Measurements from ENCODE around the gene TMEM14C. TPM values are rescaled to one million over a fixed set of nuclear protein-coding genes. Genes with fewer than 3 reads are reported as not detected.

The TMEM14C gene
- total RNA-seq, 6 experiments from 2014 or later: 45.6 to 72.1 (median 54.0) TPM

DNA sequence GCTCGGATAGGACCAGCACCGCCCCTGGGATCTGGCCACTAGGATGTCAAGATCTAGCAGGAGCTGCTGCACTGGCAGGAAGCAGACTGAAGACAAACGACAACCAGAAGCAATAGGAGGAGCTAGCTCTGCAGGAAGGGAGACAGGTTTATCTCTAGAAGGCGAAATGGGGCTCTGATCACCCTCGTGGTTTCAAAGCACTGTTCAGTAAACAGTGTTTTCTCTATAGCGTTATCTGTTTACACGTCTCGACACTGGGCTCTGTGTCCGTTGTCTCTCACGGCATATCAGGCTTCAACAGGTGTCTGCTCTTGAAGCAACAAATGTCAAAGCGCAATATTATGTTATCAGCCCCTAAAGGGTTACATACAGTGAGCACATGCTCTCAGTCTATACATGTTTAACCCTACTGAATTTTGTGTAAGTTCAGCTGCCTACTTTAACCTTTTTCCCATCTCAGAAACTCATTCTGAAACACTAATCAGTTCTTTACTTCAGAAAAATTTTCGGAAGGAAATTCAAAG lies 48.6 kb downstream of the TMEM14C start:
- Histone ChIP-seq H3K4me3 (no peak overlapping the region), H3K27ac (no peak overlapping the region), H3K9me3 (no peaks in the 10 kb centered on the region), H3K36me3 (peaks cover 0 to 4% (median 0%) of the 10 kb centered on the region in 4 donors), H3K27me3 (no peaks in the 10 kb centered on the region), H3K4me1 (no peaks in the 10 kb centered on the region)
- peak in 1 of 4 donors; percentile 43 for ATAC-seq
- DNase-seq: no peak
- intact Hi-C loops (cut with DNase I): no loop called here
- TF ChIP-seq, protein P1, sequence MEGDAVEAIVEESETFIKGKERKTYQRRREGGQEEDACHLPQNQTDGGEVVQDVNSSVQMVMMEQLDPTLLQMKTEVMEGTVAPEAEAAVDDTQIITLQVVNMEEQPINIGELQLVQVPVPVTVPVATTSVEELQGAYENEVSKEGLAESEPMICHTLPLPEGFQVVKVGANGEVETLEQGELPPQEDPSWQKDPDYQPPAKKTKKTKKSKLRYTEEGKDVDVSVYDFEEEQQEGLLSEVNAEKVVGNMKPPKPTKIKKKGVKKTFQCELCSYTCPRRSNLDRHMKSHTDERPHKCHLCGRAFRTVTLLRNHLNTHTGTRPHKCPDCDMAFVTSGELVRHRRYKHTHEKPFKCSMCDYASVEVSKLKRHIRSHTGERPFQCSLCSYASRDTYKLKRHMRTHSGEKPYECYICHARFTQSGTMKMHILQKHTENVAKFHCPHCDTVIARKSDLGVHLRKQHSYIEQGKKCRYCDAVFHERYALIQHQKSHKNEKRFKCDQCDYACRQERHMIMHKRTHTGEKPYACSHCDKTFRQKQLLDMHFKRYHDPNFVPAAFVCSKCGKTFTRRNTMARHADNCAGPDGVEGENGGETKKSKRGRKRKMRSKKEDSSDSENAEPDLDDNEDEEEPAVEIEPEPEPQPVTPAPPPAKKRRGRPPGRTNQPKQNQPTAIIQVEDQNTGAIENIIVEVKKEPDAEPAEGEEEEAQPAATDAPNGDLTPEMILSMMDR (IDR thresholded peaks at IDR 0.05): no peak
- TF ChIP-seq POLR2A (IDR thresholded peaks at IDR 0.05): no peak
- WGBS (ENCODE audit: insufficient coverage, low coverage, low lambda C conversion rate, missing lambda C conversion rate): 57% methylated on average over 5 of the region's 12 CpGs

DNA sequence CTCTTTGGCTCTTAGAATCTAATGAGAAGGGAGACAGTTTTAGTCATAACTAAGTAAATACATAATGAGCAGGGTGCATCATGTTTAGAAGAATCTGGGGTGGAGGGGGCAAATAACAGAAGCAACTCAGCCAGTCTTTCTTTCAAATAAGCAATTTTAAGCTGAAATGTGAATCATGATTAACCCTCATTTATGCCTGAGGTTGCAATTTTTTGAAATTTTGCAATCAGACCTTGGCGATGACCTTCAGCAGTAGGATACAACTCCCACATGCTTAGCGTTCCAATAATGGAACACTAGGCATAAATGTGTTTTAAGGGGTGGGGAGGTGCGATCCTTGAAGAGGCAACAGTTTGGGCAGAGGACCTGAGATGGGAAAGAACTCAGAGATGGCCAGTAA lies 55.4 kb downstream of the TMEM14C start:
- intact Hi-C loops (cut with DNase I): no loop called here
- no peaks in the 10 kb centered on the region for H3K4me1 ChIP-seq
- WGBS (ENCODE audit: insufficient coverage, low coverage, low lambda C conversion rate, missing lambda C conversion rate): 100% methylated on average over 1 of the region's 3 CpGs
- no peak overlapping the region for H3K4me3 ChIP-seq
- ATAC-seq (no peak), DNase-seq (no peak)
- peaks cover 0 to 2% (median 0%) of the 10 kb centered on the region in 4 donors for H3K36me3 ChIP-seq
- H3K27ac ChIP-seq: no peak overlapping the region
- H3K27me3 ChIP-seq: no peaks in the 10 kb centered on the region
- no peaks in the 10 kb centered on the region for H3K9me3 ChIP-seq
- TF ChIP-seq, protein P1 (IDR thresholded peaks at IDR 0.05): no peak
- TF ChIP-seq POLR2A (IDR thresholded peaks at IDR 0.05): no peak

DNA sequence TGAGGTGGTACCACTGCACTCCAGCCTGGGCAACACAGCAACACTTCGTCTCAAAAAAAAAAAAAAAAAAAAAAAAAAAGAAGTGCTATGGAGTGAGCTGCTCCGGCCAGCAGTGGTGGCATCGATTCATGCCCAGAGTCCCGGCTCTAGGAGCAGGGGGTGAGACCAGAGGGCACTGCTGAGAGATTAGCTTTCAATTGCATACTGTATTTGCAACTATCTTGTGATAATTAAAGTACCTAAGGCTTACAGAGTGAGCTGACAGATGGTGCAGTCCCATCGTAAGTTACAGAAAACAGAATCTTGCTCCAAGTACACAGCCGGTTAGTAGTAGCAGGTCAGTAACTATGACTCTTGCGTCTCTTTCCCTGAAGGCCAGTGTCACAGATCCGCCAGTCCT lies 56.2 kb downstream of the TMEM14C start:
- no peak for TF ChIP-seq POLR2A (IDR thresholded peaks at IDR 0.05)
- TF ChIP-seq, protein P1 (IDR thresholded peaks at IDR 0.05): no peak
- DNase-seq (no peak), ATAC-seq (no peak)
- Histone ChIP-seq H3K4me1 (no peaks in the 10 kb centered on the region), H3K27ac (no peak overlapping the region), H3K9me3 (no peaks in the 10 kb centered on the region), H3K4me3 (no peak overlapping the region), H3K27me3 (no peaks in the 10 kb centered on the region), H3K36me3 (no peaks in the 10 kb centered on the region)
- WGBS (ENCODE audit: insufficient coverage, low coverage, low lambda C conversion rate, missing lambda C conversion rate): 96% methylated on average over 7 of the region's 8 CpGs
- intact Hi-C loops (cut with DNase I): no loop called here

Small RNA genes within 50 kb of the gene (small RNA-seq; reads per million reads assigned to genes)
- gene RF00019 (0 reads per million in 2 experiments), gene RNA5SP203 (0 to 0.13 reads per million in 2 experiments)

Other genes starting within 250 kb of the TMEM14C start
- gene GCNT2, start 201.7 kb upstream of the TMEM14C start, total RNA-seq: 10 to 100 TPM in 2 of 6 experiments, 1 to 10 TPM in 4; 6.6 to 10.5 (median 9.3) TPM
- 1 to 10 TPM in 1 of 6 experiments, under 1 TPM in 1, not detected in 4; 0.75 to 1.2 TPM for gene C6orf52, start 28.5 kb upstream of the TMEM14C start, total RNA-seq
- 1 to 10 TPM; 3.4 to 9.1 (median 6.5) TPM for gene PAK1IP1, start 28.1 kb upstream of the TMEM14C start, total RNA-seq
- 10 to 100 TPM; 32.6 to 49.8 (median 43.5) TPM for gene TMEM14B, start 24.7 kb downstream of the TMEM14C start, total RNA-seq
- under 1 TPM in 3 of 6 experiments, not detected in 3; 0.12 to 0.18 (median 0.15) TPM for gene MAK, start 115.5 kb downstream of the TMEM14C start, total RNA-seq
- not detected for gene GCM2, start 159.0 kb downstream of the TMEM14C start, total RNA-seq
- under 1 TPM in 1 of 6 experiments, not detected in 5; 0.20 TPM for gene SYCP2L, start 164.0 kb downstream of the TMEM14C start, total RNA-seq

Data from right lobe of liver (tissue), 6 donors.